ENCODE data around the gene RPS3. TPM values are rescaled to one million over a fixed set of nuclear protein-coding genes. Genes with fewer than 3 reads are reported as not detected.

RPS3 gene
- total RNA-seq = 100 to 1,000 TPM; 311 to 560 (median 447) TPM
- long read RNA-seq, transcript RPS3-217 (7 exons, 2,097 nt) = major isoform, 298 of 315 reads
- long read RNA-seq, partial matches to known transcripts = 10 of 315 reads
- long read RNA-seq, other reads (novel, unspliced or antisense) = 2 of 315 reads

GRCh38 chr11:75399344-75400145, at the start of gene RPS3:
RPS3 (plus strand) TSS chr11:75399518; CDS start chr11:75399548, 30 bp downstream.
- DNase-seq (peak; percentile 93 to 94 (median 93)), ATAC-seq (peak; percentile 97 to 98 (median 98))
- Histone ChIP-seq H3K36me3 (peaks cover 4 to 40% (median 25%) of the 10 kb centered on the region in 4 donors), H3K9me3 (no peaks in the 10 kb centered on the region), H3K27me3 (no peaks in the 10 kb centered on the region), H3K27ac (peak within 1 kb of the TSS; percentile 79 to 91 (median 84)), H3K4me3 (peak within 1 kb of the TSS; percentile 78 to 95 (median 82)), H3K4me1 (peaks cover 0 to 17% (median 3%) of the 10 kb centered on the region in 4 donors)
- intact Hi-C loops (cut with DNase I) = no loop called here
- peak in 2 of 4 donors; percentile 9 to 19 for TF ChIP-seq CTCF (IDR thresholded peaks at IDR 0.05)
- TF ChIP-seq POLR2A (IDR thresholded peaks at IDR 0.05) = peak; percentile 84
- WGBS (ENCODE audit: insufficient coverage, low coverage, low lambda C conversion rate, missing lambda C conversion rate) = under 1% methylated on average over 44 of the region's 55 CpGs

- peak overlapping the region; percentile 81 to 92 (median 89) for H3K27ac ChIP-seq
- TF ChIP-seq CTCF (IDR thresholded peaks at IDR 0.05) (no peak), POLR2A (IDR thresholded peaks at IDR 0.05) (no peak)
- peak overlapping the region; percentile 65 to 82 (median 75) for H3K4me3 ChIP-seq
- 36% methylated on average over 3 of the region's 4 CpGs for WGBS (ENCODE audit: insufficient coverage, low coverage, low lambda C conversion rate, missing lambda C conversion rate)
- H3K9me3 ChIP-seq = no peaks in the 10 kb centered on the region
- ATAC-seq = peak; percentile 43 to 61 (median 60)
- H3K36me3 ChIP-seq = no peaks in the 10 kb centered on the region
- intact Hi-C loops (cut with DNase I) = no loop called here
- H3K27me3 ChIP-seq = no peaks in the 10 kb centered on the region
- H3K4me1 ChIP-seq = peaks cover 2 to 52% (median 13%) of the 10 kb centered on the region in 4 donors
- DNase-seq = peak in 2 of 3 donors; percentile 62 to 83
Observed at GRCh38 chr11:75349521-75350116, 49.7 kb upstream of the RPS3 start.

GRCh38 chr11:75350122-75350742, 49.1 kb upstream of the RPS3 start:
- WGBS (ENCODE audit: insufficient coverage, low coverage, low lambda C conversion rate, missing lambda C conversion rate) = 29% methylated on average over 6 of the region's 9 CpGs
- no peak for TF ChIP-seq CTCF (IDR thresholded peaks at IDR 0.05)
- no peak for TF ChIP-seq POLR2A (IDR thresholded peaks at IDR 0.05)
- Histone ChIP-seq H3K4me3 (peak overlapping the region; percentile 65 to 82 (median 75)), H3K36me3 (no peaks in the 10 kb centered on the region), H3K4me1 (peaks cover 2 to 46% (median 10%) of the 10 kb centered on the region in 4 donors), H3K27ac (peak overlapping the region; percentile 81 to 92 (median 89)), H3K27me3 (no peaks in the 10 kb centered on the region), H3K9me3 (no peaks in the 10 kb centered on the region)
- ATAC-seq = no peak
- DNase-seq = no peak
- intact Hi-C loops (cut with DNase I) = no loop called here

GRCh38 chr11:75350743-75351540, 48.4 kb upstream of the RPS3 start:
- no peaks in the 10 kb centered on the region for H3K9me3 ChIP-seq
- TF ChIP-seq CTCF (IDR thresholded peaks at IDR 0.05) (peak in 1 of 4 donors; percentile 6), POLR2A (IDR thresholded peaks at IDR 0.05) (no peak)
- peak; percentile 48 to 64 (median 60) for ATAC-seq
- H3K4me1 ChIP-seq = peaks cover 2 to 46% (median 10%) of the 10 kb centered on the region in 4 donors
- intact Hi-C loops (cut with DNase I) = no loop called here
- peak overlapping the region; percentile 81 to 92 (median 89) for H3K27ac ChIP-seq
- H3K27me3 ChIP-seq = no peaks in the 10 kb centered on the region
- 9% methylated on average over 6 of the region's 47 CpGs for WGBS (ENCODE audit: insufficient coverage, low coverage, low lambda C conversion rate, missing lambda C conversion rate)
- peak; percentile 64 to 87 (median 75) for DNase-seq
- no peaks in the 10 kb centered on the region for H3K36me3 ChIP-seq
- H3K4me3 ChIP-seq = peak overlapping the region; percentile 65 to 82 (median 75)

Measured in right lobe of liver (tissue), 6 donors.